Measurements from ENCODE around the gene HOPX. TPM values are rescaled to one million over a fixed set of nuclear protein-coding genes. Genes with fewer than 3 reads are reported as not detected.

HOPX gene
- total RNA-seq, 1 experiment from 2014 or later: not detected

- Histone ChIP-seq H4K20me1 (ENCODE audit: control insufficient read depth, insufficient read depth, insufficient read length) (no peaks in the 10 kb centered on the region), H2BK5ac (ENCODE audit: insufficient read length, low read length) (no peak overlapping the region), H3K4ac (ENCODE audit: low read depth, low read length) (no peak overlapping the region), H2AFZ (ENCODE audit: low read length) (no peak overlapping the region), H2BK20ac (ENCODE audit: low read depth, low read length, poor library complexity, severe bottlenecking) (no peak overlapping the region), H3K18ac (ENCODE audit: insufficient read length, low read depth, low read length) (no peak overlapping the region), H3K4me1 (ENCODE audit: insufficient read depth, low read length) (no peaks in the 10 kb centered on the region), H4K5ac (ENCODE audit: insufficient read length, low read depth, low read length) (no peak overlapping the region), H3K56ac (ENCODE audit: insufficient read length, low read depth, low read length) (no peak overlapping the region), H4K8ac (replicated peaks; ENCODE audit: insufficient read length, low read depth, low read length) (no peak overlapping the region), H3K79me1 (ENCODE audit: insufficient read depth, low read depth, low read length, poor library complexity, severe bottlenecking) (no peaks in the 10 kb centered on the region), H3K14ac (ENCODE audit: insufficient read depth, low read length) (no peak overlapping the region), H3K4me2 (ENCODE audit: insufficient read depth, insufficient read length, low read length) (no peak overlapping the region), H3K79me2 (ENCODE audit: insufficient read depth, low read length) (no peaks in the 10 kb centered on the region), H3K23me2 (ENCODE audit: insufficient read length, low read depth, low read length, poor library complexity, severe bottlenecking) (no peaks in the 10 kb centered on the region), H3K9ac (ENCODE audit: extremely low read depth, insufficient read length, low read length) (no peak overlapping the region), H2AK5ac (ENCODE audit: insufficient read length, low read length) (no peak overlapping the region), H3K27me3 (ENCODE audit: insufficient read depth, low read length) (no peaks in the 10 kb centered on the region; the same call in 1 of the 2 replicates), H2BK15ac (ENCODE audit: low read depth, low read length) (no peak overlapping the region), H3T11ph (ENCODE audit: low read length) (no peak overlapping the region), H4K91ac (ENCODE audit: insufficient read length, low read depth, low read length) (no peak overlapping the region), H3K23ac (ENCODE audit: insufficient read length, low read depth, low read length) (no peak overlapping the region), H2BK12ac (ENCODE audit: insufficient read length, low read depth, low read length) (no peak overlapping the region), H2BK120ac (ENCODE audit: low read depth, low read length, poor library complexity, severe bottlenecking) (no peak overlapping the region), H3K9me3 (ENCODE audit: control insufficient read depth, low read depth, low read length) (no peaks in the 10 kb centered on the region), H3K27ac (ENCODE audit: insufficient read length, low read depth, low read length) (no peak overlapping the region)
- H3K27ac Mint-ChIP-seq: no peak overlapping the region
- H3K4me3 Mint-ChIP-seq: no peak overlapping the region
- DNase-seq: no peak
- no CpG with 5 or more reads among the region's 5 CpGs for WGBS (ENCODE audit: extremely low coverage, insufficient read length, low lambda C conversion rate)
- peaks cover 3 to 8% of the 10 kb centered on the region in 2 experiments; a peak in 3 of 4 replicates for H3K4me1 Mint-ChIP-seq
- peaks cover 28% of the 10 kb centered on the region for H3K27me3 Mint-ChIP-seq (ENCODE audit: low read depth)
- no peaks in the 10 kb centered on the region; a peak in 2 of 7 replicates for H3K36me3 Mint-ChIP-seq (ENCODE audit: insufficient read depth in 1 of 3, low read depth in 3 of 3)
- TF ChIP-seq CTCF (conservative IDR thresholded peaks at IDR 0.05): no peak
- H3K9me3 Mint-ChIP-seq: peaks cover under 1% of the 10 kb centered on the region in 2 experiments; a peak in 2 of 5 replicates
Measured at GRCh38 chr4:56640621-56641493, 40.2 kb downstream of the HOPX start.
